K562 (cell line): ENCODE results near the gene UNC79. TPM values are rescaled to one million over a fixed set of nuclear protein-coding genes. Genes with fewer than 3 reads are reported as not detected.

Source experiments
- ATAC-seq: fragments of 200-7000 bp; cut with Tn5 transposase; 3 replicates; pipeline ENCODE4 v1.9.1; 2020; ENCODE audit warnings: moderate library complexity
- BruUV-seq: library from RNA; stranded (reverse); fragments of 400-500 nt; replicated peaks from 2 replicates; lab custom pipeline; 2021; lab: Mats Ljungman, UMichigan
- CTCF ChIA-PET: fragments of 300-600 bp; formaldehyde crosslinking; extraction: SDS; loops from one replicate; lab custom pipeline; 2021; ENCODE audit warnings: low intra/inter-chr PET ratio; lab: Yijun Ruan, JAX
- POLR2A ChIA-PET: fragments of 300-600, 350-650 bp; sonication (Branson Sonifier 250); formaldehyde crosslinking; extraction: SDS; loops from one replicate; lab custom pipeline; 2021; ENCODE audit warnings: antibody characterized with exemption, inconsistent platforms; lab: Yijun Ruan, JAX
- DNase-seq, 4 experiments: peaks; one replicate each; pipeline versions ENCODE4 v3.0.0 to v3.0.0-alpha.2; 2011 to 2018; ENCODE audit warnings: low spot score in 3 of 4, mixed read lengths in 3 of 4; ENCODE audit errors: extremely low read depth in 1 of 4
- FAIRE-seq: peaks from 2 replicates; lab custom pipeline; 2011; peaks lifted over from hg19 to GRCh38; lab: Jason Lieb, UNC
- H2AFZ ChIP-seq: 2 replicates; pipeline ENCODE4 v1.6.0; 2011; ENCODE audit warnings: low read depth, low read length, control low read depth, inconsistent platforms
- H3K27ac ChIP-seq: fragments of 200-600 bp; 3 replicates; pipeline ENCODE4 v1.8.0; 2011; ENCODE audit warnings: low read depth, mild to moderate bottlenecking, control low read depth, inconsistent platforms, low read length, moderate library complexity, mixed read lengths; ENCODE audit errors: extremely low read depth
- H3K27me3 ChIP-seq, 2 experiments: fragments of 300-600 bp in 1 of 2; 2 replicates in 1 of 2; 3 replicates in 1 of 2; pipeline versions ENCODE4 v1.6.0 to v1.8.0; 2011; ENCODE audit warnings: inconsistent platforms in 2 of 2, low read length in 2 of 2, mild to moderate bottlenecking in 1 of 2, mixed read lengths in 1 of 2, moderate library complexity in 1 of 2; ENCODE audit not compliant: control insufficient read depth in 2 of 2, insufficient read depth in 2 of 2
- H3K36me3 ChIP-seq: fragments of 300-600 bp; 3 replicates; pipeline ENCODE4 v1.8.0; 2011; ENCODE audit warnings: mild to moderate bottlenecking, low read length, inconsistent platforms; ENCODE audit not compliant: control insufficient read depth, insufficient read depth
- H3K4me1 ChIP-seq, 2 experiments: fragments of 200-600 bp in 1 of 2; replicated peaks in 1 of 2; 2 replicates in 1 of 2; 3 replicates in 1 of 2; pipeline versions ENCODE4 v1.5.1 to v1.8.0; 2011; ENCODE audit warnings: inconsistent platforms in 2 of 2, low read length in 2 of 2, mild to moderate bottlenecking in 1 of 2, mixed read lengths in 1 of 2, moderate library complexity in 1 of 2; ENCODE audit not compliant: control insufficient read depth in 2 of 2, insufficient read depth in 2 of 2
- H3K4me2 ChIP-seq: 2 replicates; pipeline ENCODE4 v1.6.1; 2011; ENCODE audit warnings: low read length, control low read depth, inconsistent platforms, mixed read lengths; ENCODE audit not compliant: insufficient read depth
- H3K4me3 ChIP-seq: fragments of 200-600 bp; sonication (generic), shearing (Covaris generic); 2 replicates; pipeline ENCODE4 v1.5.1; 2016; ENCODE audit warnings: control low read depth, inconsistent platforms
- H3K79me2 ChIP-seq: fragments of 200-600 bp; 3 replicates; pipeline ENCODE4 v1.8.0; 2011; ENCODE audit warnings: low read length, inconsistent platforms; ENCODE audit not compliant: control insufficient read depth, insufficient read depth
- H3K9ac ChIP-seq, 2 experiments: 2 replicates each; pipeline versions ENCODE4 v1.6.0 to v1.6.1; 2011; ENCODE audit warnings: low read depth in 2 of 2, low read length in 2 of 2, control low read depth in 1 of 2, inconsistent platforms in 1 of 2, mild to moderate bottlenecking in 1 of 2, mixed read lengths in 1 of 2; ENCODE audit not compliant: insufficient read depth in 1 of 2
- H3K9me1 ChIP-seq: one replicate; pipeline ENCODE4 v1.6.0; 2011; ENCODE audit warnings: inconsistent platforms, mild to moderate bottlenecking, low read length, moderate library complexity; ENCODE audit not compliant: control insufficient read depth, insufficient read depth
- H3K9me3 ChIP-seq: replicated peaks from 2 replicates; pipeline ENCODE4 v1.5.1; 2011; ENCODE audit warnings: low read depth, low read length, inconsistent platforms; ENCODE audit not compliant: control insufficient read depth, insufficient read depth
- H4K20me1 ChIP-seq: replicated peaks from 2 replicates; pipeline ENCODE4 v1.6.1; 2011; ENCODE audit warnings: low read length, inconsistent platforms, mixed read lengths; ENCODE audit not compliant: control insufficient read depth, insufficient read depth
- KDM5B ChIP-seq: fragments of 200-600 bp; sonication (generic); IDR thresholded peaks from 2 replicates; pipeline ENCODE4 v1.6.1; 2012; ENCODE audit warnings: low read depth, mild to moderate bottlenecking, moderate library complexity, low read length, control low read depth, inconsistent platforms; ENCODE audit not compliant: insufficient replicate concordance
- RBM25 ChIP-seq: fragments of 200-400 bp; formaldehyde crosslinking; IDR thresholded peaks from 2 replicates; pipeline ENCODE4 v1.6.1; 2018; ENCODE audit warnings: low read length, low read depth, moderate library complexity; ENCODE audit not compliant: severe bottlenecking
- WGBS: fragments of 100-300 bp; shearing (Covaris generic); methylation state at CpG from one replicate; pipeline ENCODE4 v1.1.6; 2016; ENCODE audit warnings: low coverage, mixed read lengths; ENCODE audit not compliant: insufficient coverage; ENCODE audit errors: missing lambda C conversion rate; 5-methylcytosine and 5-hydroxymethylcytosine counted together
- in situ Hi-C: fragments of 300-500 bp; cut with MboI; formaldehyde crosslinking; loops from 4 replicates; pipeline ENCODE4 v1.15.0; 2018; ENCODE audit warnings: inconsistent platforms, mixed read lengths
- intact Hi-C: fragments of 100-400 bp; cut with micrococcal nuclease; formaldehyde crosslinking; loops from 2 replicates; pipeline ENCODE4 v1.14.2; 2022
- polyA plus RNA-seq, 8 experiments: library from polyadenylated mRNA; depleted of rRNA in 4 of 8; stranded (reverse) in 5 of 8; unstranded in 3 of 8; fragments of >200 nt; fragmentation: Nextera tagmentation in 2 of 8; fragmentation: Illumina TruSeq in 1 of 8; extraction: Ambion mirVana in 2 of 8; extraction: Trizol in 1 of 8; gene quantifications; 2 replicates each; pipeline versions ENCODE4 v1.2.1 to v1.2.3, GENCODE V29; 2011 to 2014; ENCODE audit warnings: inconsistent platforms in 1 of 8, missing spikeins in 1 of 8
- total RNA-seq, 7 experiments: library from RNA; depleted of rRNA in 6 of 7; stranded (reverse); fragments of >200 nt in 6 of 7; fragmentation: Illumina TruSeq in 2 of 7; extraction: Trizol in 2 of 7; gene quantifications; 2 replicates each; pipeline versions ENCODE4 v1.2.1 to v1.2.3, GENCODE V29; 2011 to 2021; ENCODE audit warnings: low replicate concordance in 1 of 7
- TF ChIP-seq, protein P1 (sequence below): fragments of 450-650 bp; formaldehyde crosslinking; IDR thresholded peaks from 2 replicates; pipeline ENCODE4 v1.4.0; 2020; ENCODE audit warnings: mild to moderate bottlenecking, mixed read lengths
- TF ChIP-seq, protein P2 (sequence below): sonication (generic); formaldehyde crosslinking; IDR thresholded peaks from 2 replicates; pipeline ENCODE4 v1.5.0; 2020; ENCODE audit warnings: missing genetic modification reagents
- TF ChIP-seq, protein P3 (sequence below): fragments of 200-600 bp; sonication (generic); IDR thresholded peaks from one replicate; pipeline ENCODE4 v1.6.1; 2012; ENCODE audit warnings: mild to moderate bottlenecking, low read depth, low read length, inconsistent platforms

UNC79 gene
- total and polyA plus RNA-seq, 9 of the 15 experiments (the other 6 are each of a cell fraction or from before 2014, with no cell fraction given), result under 0.01 to 0.04 (median 0.01) TPM; not detected in 6

DNA sequence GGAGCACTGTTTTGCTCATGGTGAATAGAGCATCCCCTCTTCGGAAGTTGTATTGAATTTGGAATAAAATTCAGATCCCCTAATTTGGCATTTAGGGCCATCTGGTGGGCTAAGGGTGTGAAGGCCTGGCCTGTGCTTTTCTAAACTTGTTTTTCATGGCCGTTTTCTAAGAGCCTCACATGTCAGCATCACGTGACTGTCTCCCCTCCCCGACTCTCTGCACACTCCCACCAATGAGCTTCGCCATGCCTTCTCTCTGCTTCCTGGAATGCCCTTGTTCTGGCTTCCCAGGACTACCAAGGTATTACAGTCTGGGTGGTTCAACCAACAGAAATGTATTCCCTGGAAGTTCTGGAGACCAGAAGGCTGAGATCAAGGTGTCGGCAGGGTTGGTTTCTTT, 272.2 kb downstream of the UNC79 start (continued):
- TF ChIP-seq, protein P1, sequence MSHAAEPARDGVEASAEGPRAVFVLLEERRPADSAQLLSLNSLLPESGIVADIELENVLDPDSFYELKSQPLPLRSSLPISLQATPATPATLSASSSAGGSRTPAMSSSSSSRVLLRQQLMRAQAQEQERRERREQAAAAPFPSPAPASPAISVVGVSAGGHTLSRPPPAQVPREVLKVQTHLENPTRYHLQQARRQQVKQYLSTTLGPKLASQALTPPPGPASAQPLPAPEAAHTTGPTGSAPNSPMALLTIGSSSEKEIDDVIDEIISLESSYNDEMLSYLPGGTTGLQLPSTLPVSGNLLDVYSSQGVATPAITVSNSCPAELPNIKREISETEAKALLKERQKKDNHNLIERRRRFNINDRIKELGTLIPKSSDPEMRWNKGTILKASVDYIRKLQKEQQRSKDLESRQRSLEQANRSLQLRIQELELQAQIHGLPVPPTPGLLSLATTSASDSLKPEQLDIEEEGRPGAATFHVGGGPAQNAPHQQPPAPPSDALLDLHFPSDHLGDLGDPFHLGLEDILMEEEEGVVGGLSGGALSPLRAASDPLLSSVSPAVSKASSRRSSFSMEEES, result peak; percentile 72
- TF ChIP-seq, protein P2, sequence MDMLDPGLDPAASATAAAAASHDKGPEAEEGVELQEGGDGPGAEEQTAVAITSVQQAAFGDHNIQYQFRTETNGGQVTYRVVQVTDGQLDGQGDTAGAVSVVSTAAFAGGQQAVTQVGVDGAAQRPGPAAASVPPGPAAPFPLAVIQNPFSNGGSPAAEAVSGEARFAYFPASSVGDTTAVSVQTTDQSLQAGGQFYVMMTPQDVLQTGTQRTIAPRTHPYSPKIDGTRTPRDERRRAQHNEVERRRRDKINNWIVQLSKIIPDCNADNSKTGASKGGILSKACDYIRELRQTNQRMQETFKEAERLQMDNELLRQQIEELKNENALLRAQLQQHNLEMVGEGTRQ (CRISPR knock-in tag), result peak; percentile 42

DNA sequence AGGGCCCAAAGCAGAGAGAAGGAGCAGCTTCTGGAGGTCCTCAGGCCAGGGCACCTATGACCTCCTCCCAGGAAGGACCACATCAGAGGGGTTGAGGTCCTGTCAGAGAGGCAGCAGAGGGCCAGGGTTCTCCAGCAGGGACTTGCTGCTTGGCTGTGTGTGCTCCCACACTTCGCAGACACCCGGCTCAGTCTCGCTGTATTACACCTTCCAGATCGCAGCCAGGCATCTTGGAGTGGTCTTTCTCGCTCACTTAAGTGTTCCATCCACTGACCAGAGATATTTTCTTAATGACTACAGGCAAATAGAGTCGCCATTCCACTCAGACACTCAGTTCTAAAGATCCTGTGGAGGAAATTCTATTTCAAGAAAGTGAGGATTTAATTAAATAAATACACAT, 273.2 kb downstream of the UNC79 start:
- Histone ChIP-seq H3K9ac (no peak overlapping the region), H3K79me2 (no peaks in the 10 kb centered on the region), H3K9me3 (no peaks in the 10 kb centered on the region), H3K4me3 (no peak overlapping the region), H3K4me2 (no peak overlapping the region), H3K36me3 (no peaks in the 10 kb centered on the region), H2AFZ (no peak overlapping the region), H3K9me1 (no peaks in the 10 kb centered on the region), H3K27me3 (peaks cover 3 to 12% of the 10 kb centered on the region in 2 experiments; a peak in 3 of 5 replicates), H4K20me1 (no peaks in the 10 kb centered on the region), H3K27ac (no peak overlapping the region), H3K4me1 (no peaks in the 10 kb centered on the region)
- ChIA-PET CTCF (no interaction called here), POLR2A (no interaction called here)
- intact Hi-C loops, result no loop called here
- FAIRE-seq (no peak), DNase-seq (no peak), ATAC-seq (no peak)
- WGBS, result 0% methylated on average over 6 of the region's 6 CpGs
- no TSS peak for BruUV-seq
- in situ Hi-C loops, result no loop called here
- TF ChIP-seq, protein P3, sequence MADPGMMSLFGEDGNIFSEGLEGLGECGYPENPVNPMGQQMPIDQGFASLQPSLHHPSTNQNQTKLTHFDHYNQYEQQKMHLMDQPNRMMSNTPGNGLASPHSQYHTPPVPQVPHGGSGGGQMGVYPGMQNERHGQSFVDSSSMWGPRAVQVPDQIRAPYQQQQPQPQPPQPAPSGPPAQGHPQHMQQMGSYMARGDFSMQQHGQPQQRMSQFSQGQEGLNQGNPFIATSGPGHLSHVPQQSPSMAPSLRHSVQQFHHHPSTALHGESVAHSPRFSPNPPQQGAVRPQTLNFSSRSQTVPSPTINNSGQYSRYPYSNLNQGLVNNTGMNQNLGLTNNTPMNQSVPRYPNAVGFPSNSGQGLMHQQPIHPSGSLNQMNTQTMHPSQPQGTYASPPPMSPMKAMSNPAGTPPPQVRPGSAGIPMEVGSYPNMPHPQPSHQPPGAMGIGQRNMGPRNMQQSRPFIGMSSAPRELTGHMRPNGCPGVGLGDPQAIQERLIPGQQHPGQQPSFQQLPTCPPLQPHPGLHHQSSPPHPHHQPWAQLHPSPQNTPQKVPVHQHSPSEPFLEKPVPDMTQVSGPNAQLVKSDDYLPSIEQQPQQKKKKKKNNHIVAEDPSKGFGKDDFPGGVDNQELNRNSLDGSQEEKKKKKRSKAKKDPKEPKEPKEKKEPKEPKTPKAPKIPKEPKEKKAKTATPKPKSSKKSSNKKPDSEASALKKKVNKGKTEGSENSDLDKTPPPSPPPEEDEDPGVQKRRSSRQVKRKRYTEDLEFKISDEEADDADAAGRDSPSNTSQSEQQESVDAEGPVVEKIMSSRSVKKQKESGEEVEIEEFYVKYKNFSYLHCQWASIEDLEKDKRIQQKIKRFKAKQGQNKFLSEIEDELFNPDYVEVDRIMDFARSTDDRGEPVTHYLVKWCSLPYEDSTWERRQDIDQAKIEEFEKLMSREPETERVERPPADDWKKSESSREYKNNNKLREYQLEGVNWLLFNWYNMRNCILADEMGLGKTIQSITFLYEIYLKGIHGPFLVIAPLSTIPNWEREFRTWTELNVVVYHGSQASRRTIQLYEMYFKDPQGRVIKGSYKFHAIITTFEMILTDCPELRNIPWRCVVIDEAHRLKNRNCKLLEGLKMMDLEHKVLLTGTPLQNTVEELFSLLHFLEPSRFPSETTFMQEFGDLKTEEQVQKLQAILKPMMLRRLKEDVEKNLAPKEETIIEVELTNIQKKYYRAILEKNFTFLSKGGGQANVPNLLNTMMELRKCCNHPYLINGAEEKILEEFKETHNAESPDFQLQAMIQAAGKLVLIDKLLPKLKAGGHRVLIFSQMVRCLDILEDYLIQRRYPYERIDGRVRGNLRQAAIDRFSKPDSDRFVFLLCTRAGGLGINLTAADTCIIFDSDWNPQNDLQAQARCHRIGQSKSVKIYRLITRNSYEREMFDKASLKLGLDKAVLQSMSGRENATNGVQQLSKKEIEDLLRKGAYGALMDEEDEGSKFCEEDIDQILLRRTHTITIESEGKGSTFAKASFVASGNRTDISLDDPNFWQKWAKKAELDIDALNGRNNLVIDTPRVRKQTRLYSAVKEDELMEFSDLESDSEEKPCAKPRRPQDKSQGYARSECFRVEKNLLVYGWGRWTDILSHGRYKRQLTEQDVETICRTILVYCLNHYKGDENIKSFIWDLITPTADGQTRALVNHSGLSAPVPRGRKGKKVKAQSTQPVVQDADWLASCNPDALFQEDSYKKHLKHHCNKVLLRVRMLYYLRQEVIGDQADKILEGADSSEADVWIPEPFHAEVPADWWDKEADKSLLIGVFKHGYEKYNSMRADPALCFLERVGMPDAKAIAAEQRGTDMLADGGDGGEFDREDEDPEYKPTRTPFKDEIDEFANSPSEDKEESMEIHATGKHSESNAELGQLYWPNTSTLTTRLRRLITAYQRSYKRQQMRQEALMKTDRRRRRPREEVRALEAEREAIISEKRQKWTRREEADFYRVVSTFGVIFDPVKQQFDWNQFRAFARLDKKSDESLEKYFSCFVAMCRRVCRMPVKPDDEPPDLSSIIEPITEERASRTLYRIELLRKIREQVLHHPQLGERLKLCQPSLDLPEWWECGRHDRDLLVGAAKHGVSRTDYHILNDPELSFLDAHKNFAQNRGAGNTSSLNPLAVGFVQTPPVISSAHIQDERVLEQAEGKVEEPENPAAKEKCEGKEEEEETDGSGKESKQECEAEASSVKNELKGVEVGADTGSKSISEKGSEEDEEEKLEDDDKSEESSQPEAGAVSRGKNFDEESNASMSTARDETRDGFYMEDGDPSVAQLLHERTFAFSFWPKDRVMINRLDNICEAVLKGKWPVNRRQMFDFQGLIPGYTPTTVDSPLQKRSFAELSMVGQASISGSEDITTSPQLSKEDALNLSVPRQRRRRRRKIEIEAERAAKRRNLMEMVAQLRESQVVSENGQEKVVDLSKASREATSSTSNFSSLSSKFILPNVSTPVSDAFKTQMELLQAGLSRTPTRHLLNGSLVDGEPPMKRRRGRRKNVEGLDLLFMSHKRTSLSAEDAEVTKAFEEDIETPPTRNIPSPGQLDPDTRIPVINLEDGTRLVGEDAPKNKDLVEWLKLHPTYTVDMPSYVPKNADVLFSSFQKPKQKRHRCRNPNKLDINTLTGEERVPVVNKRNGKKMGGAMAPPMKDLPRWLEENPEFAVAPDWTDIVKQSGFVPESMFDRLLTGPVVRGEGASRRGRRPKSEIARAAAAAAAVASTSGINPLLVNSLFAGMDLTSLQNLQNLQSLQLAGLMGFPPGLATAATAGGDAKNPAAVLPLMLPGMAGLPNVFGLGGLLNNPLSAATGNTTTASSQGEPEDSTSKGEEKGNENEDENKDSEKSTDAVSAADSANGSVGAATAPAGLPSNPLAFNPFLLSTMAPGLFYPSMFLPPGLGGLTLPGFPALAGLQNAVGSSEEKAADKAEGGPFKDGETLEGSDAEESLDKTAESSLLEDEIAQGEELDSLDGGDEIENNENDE, result no peak
- TF ChIP-seq KDM5B, result no peak
- no peak for TF ChIP-seq RBM25
